Inflammatory macrophage treated with lipopolysaccharide for 1 hour (primary cell): Measurements from ENCODE around the gene TMCC2.

ENCODE experiments used
- DNase-seq, 2 donors: peaks; one replicate each; pipeline ENCODE4 v3.0.0-alpha.2; 2020 to 2022

The TMCC2 gene

DNA sequence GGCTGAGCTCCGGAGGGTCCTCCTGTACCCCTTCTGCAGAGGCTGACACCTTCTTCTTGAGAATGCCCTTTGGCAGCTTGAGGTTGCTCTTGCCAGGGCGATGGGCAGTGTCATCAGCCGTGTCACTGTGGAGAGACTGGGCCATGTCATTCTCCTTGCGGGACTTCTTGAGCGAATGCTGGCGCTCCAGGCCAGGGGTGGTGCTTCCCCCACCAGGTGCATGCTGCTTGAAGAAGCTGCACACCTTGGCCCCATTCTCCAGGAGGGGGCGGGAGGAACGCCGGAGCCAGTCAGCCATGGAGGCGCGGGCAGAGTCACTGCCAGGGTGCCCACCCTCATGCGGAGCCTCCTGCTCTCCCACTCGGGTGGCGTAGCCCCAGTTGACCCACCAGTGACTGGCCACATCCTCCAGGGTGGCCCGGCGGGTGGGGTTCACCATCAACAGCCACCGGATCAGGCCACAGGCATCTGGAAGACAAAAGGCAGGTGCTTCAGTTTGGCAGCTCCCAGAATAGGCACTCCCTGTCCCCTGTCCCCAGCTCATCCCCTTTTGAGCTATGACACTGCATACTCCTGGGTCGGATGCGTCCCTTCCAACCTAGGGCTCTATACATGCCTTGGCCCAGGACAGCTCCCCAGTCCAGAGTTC lies 76.4 kb downstream of the TMCC2 start:
- no peak for DNase-seq

DNA sequence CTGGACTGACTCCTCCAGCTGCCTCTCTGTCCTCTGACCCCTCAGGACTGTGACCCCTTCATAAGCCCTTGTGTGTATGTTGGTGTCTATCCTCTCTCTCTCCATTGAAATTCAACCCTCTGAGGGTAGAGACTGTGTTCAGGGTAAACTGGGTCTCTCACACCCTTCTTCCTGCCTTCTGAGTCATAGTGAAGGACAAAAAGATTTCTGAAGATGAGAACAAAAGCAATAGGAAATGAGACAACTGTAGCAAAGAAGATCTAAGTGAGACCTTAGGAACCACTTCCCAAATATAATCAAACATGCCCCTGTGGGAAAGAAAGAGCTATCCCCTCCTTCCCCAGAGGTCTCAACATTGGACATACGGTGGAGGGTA lies 76.9 kb downstream of the TMCC2 start:
- no peak for DNase-seq

DNA sequence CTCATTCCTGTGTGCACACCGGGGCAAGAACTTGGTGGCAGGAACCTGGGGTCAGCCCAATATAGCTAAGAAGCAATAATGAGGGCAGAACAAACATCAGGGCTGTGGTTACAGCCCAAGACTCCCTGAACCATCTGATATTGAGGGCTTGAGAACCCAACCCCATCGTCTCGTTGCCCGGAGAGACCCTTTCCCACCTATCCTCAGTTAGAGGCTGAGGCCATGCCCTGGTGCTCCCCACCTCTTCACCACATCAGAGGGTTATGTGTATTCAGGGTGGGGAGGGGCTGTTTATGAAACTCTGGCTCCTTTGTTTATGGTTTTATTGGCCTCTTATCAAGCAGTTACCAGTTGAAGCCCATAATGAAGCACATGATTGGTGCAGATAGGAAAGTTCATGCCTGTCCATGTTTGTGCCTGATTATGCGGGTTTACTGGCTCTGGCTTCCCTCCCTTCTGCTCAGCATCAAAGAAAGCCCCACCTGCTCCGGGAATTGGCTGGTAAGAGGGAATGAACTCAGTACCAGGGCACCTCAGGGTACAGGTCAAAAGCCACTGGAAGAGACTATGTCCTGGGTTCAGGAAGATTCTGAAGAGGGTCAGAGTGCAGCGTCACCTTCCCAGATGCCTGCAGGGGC lies 79.3 kb downstream of the TMCC2 start:
- DNase-seq = no peak

DNA sequence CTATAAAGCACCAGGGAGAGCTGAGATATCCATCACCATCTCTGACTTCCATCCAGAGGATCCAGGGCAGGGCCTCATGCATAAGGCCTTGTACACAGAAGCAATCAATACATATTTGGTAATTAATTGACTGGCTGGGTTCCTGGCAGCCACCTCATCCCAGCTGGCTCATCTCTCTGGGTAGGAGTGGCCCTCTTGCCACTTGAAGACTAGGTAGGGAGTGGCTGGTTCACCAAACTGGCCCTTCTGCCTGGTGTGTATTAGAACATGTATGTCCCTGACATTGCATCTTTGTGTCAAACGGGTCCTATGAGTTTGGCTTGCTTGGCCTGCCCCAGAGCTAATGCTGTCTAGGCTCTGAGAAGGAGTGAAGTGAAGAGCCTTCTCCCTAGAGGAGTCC lies 82.0 kb downstream of the TMCC2 start:
- no peak for DNase-seq

DNA sequence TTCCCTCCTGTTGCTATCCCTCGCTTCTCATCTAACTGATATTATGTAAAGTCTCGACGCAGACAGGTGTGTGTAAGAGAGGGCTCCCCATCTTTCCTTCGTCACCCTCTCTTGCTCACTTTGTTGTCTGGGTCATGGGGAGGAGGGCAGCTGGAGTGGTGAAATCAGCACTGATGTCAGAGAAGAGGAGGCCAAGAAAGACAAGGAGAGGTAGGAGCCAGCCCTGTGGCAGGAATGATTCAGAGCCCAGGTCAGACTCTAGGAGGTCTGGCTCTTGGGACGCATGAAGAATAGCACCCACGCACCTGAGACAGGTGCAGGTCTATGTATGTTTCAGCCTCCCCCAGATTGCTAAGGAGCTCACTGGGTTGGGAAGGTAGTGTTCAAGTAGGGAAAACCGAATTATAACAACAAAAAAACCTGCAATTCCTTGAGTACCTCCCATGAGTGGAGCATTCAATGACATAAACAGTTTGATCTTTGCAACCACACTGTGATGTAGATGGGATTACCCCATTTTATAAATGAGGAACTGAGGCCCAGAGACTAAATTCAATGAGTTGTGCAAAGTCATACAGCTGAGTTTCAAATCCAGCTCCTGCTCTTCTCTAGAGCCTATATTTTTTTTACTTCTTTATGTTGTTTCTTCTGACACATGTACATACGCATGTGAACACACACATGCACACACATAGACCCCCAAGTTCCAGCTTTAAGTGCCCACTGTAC lies 83.4 kb downstream of the TMCC2 start:
- peak; percentile 81 to 83 for DNase-seq

DNA sequence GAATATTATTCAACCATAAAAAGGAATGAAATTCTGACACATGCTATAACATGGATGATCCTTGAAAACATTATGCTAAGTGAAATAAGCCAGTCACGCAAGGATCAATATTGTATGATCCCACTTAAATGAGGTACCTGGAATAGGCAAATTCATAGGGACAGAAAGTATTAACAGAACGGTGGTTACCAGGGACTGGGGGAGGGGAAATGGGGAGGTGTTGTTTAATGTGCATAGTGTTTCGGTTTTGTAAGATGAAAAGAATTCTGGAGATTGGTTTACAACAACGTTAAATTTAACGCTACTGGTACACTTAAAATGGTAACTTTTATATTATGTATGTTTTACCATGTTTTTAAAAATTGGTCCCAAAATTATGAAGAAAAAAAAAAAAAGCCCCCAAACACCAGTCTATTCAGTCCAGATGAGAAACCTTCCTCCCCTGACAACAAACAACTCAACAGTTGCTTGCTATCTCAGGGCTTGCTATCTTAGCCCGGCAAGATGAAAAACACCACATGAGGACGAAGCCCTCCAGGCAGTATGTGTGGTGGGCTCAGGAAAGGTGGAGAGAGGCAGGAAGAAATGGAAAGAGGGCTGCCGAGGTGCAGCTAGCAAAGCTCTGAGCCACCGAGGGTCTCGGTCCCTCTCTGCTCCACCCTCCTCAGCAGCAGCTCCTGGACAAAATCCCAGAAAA lies 85.3 kb downstream of the TMCC2 start:
- no peak for DNase-seq

DNA sequence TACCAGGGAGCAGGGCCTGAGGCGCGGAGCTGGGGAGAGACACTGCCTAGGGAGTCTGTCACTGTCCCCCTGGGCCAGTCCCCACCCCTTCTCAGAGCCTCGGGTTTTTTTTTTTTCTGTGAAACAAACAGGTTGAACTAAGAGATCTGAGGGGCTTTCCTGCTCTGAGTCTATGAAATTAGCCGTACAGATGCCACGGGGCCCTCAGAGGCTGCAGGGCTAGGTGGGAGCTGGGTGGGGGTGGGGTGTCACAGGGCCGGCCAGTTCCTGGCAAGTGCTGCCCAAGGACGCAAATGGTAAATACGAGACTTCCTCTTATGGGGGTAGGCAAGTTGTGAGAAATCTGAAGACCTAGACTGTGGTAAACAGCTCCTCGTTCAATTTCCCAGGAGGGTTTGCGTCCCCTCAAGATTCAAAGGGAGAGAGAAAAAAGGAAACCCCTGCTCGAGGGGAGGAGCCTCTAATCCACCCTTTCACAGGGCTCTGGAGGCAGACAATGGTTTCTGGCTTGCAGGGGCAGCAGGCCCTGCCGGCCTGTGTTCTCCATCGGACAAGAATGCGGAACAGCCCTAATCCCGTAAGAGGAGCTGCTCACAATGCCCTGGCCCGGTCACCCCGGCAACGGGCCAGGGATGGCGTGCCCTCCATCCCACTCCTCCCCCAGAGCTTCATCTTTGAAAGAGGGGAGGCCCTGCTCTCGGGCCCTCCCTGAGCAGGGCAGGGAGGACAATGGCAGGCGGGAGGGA lies 86.0 kb downstream of the TMCC2 start:
- DNase-seq = peak; percentile 41 to 63

DNA sequence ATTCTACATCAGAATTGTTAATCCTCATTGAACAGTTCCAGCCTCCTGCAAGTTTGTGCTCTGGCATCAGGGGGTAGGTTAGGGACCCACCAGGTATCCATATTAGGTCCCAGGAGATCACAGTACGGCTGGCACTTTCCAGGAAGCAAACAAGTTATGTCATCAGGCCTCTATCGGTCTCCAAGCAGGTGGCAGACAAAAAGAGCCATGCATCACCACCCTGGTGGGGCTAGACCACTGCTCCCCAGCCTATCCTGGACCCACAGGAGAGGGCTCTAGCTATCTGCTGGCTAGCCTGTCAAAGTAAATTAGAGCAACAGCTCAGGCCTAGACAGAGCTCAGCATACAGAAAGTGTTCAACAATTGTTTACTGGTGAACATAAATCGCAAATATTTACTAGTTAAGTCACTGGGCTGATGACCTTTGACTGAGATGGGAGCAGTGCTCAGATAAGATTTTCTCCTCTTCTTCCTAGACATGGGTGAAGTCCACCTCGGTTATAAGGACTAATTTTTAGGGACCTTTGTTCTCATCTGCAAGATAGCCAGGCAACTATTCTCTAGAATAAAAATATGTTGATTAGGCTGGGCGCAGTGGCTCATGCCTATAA lies 87.4 kb downstream of the TMCC2 start:
- DNase-seq = no peak

DNA sequence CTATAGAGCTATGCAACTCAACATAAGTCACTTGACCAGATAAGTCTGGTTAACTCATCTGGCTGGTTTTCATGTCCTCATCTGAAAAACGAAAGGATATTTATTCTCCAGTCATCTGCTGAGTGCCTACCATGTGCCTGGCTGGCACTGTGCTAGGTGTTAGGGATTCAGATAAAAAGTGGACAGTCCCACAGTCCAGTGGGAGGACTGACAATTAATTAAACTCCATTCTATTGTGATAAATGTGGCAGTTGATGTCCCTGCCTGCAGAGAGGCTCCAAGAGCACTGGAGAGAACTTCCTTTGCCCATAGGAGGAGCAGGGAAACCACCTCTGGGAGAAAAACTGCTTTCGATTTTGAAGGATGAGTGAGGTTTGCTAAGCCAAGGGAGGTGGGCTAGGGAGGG lies 88.4 kb downstream of the TMCC2 start:
- DNase-seq = peak; percentile 26 to 35

DNA sequence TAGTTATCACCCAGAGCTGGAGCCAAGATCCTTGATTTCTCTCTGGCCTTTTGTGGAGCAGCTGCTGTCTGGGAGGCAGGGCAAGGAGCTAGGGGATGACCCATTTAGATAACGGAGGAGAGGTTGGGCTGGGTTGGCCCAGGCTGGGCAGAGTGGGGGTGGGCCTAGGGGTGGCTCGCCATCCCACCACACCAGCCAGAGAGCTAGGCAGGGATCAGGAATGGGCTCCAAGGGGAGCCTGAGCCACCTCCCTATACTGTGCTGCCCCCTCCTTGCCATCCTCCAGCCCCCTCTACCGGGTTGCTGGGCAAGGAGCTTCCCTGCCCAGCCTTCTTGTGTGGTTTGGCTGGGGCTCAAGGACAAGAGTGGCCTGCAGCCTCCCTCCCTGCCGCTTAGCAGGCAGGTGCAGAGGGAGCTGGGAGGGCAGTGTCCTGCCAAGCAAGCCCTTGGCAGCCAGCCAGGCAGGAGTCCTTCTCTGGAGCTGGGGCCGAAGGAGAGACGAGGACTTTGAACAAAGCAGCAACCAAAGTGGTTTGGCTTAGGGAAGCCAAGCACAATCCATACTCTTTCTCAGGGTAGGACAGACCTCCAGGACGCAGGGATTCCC lies 89.7 kb downstream of the TMCC2 start:
- no peak for DNase-seq

DNA sequence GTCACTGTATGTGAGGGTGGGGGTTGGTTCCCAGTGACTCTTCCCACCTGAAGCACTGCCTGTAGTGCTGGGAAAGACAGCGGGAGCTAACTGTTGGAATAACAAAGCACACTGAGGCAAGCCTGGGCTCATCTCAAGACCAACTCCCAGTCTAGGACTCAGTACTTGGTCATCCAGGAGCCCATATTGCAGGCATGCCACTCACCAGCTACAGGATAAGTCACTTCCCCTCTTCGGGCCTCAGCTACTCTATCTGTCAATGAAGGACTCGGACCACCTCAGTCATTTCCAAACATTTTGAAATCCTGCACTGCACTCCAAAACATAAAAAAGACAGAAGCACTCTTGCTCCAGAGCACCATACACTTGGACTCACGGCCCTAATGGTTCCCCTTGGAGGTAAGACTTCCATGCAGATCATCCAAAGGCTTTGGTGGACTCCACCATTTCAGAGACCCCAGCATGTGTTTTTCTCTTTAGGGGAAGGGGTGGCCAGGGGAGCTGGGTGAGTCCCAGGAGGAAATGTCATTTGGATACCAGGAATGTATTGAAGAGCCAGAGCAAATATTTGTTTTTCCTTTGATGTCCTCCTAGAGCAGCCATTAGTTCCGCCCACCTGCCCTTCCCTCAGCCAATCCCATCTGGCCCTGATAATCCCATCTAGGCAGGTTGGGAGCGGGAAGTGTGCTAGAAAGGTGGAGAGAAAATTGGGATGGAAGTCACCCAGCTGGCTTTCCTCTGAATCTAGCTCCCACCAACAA lies 90.7 kb downstream of the TMCC2 start:
- no peak for DNase-seq

DNA sequence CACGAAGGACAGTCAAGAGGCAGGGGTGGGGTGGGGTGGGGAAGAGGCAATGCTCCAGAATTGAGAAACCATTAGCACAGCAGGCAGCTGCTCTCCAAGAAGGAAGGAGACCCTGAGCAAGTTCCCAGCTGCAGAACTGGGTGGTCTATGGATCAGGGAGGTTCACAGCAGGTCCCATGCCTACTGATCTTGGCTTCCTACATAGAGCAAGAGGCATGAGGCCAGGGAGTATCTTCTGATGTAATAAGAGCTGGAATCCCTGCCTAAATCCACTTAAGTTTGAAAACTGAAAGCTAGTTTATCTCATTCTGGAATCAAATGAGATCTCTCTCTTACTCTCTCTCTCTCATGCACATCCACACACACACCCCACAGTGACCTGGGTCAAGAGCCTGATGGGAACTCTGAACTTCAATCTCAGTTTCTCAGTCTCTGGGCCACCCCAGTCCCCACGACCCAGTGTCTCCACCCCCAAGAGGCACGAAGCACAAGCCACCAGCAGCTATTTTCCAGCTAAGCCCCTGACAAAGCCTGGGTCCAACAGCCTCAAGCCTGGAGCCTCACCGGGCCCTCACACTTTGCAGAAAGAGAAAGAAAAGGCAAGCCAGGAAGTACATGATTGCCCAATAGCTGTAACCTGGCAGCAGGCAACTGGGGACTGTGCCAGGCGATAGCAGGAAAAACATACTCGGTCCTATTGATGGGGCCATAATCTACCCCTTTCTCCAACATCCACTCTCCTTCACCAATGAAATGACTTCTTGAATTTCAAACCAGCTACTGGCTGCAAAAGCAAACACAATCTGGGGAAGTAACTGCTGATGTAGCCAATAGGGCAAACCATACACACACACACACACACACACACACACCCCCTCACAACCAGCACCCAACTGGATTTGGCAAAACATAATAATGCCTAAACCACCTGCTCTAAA lies 91.6 kb downstream of the TMCC2 start:
- DNase-seq = peak; percentile 44 to 48

DNA sequence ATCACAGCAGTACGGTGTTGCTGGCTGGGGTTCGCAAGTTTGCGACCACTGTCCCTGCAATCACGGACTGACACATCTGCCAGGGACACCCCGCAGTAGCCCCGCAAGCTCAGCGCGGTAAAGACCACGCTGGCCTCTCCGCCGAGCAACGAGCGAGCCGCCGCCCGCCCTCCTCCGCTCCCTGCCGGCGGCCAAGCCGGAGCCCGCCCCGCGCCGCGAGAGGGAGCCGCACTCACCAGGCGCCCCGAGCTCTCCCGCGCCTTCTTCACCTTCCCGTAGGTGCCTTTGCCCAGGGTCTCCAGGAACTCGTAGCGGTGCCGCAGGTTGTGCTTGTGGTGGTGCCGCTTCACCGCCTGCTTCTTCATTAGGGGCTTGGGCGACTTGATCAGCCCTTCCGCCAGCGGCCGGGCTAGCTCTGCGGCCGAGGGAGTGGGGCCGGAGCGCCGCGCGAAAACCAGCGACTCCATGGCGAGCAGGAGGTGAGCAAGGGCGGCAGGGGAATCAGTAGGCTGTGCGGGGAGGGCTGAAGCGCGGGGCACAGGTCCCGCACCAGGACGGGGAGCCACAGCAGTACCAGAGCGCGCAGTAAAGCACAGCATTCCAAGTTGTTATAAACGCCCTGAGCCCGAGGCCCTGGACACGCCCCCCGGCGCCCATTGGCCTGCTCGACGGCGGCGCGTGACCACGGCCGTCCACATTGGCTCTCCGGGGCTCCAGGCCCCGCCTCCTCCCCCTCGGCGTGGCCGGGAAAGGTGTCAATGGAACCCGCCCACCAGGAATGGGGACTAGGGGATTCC lies 93.6 kb downstream of the TMCC2 start, which contains the start of gene NUAK2:
Gene NUAK2, minus strand, starts transcription at position 584 of the 797 bp plus-strand sequence. Its CDS starts 117 bp downstream, at position 467.
- DNase-seq = peak; percentile 84 to 86

DNA sequence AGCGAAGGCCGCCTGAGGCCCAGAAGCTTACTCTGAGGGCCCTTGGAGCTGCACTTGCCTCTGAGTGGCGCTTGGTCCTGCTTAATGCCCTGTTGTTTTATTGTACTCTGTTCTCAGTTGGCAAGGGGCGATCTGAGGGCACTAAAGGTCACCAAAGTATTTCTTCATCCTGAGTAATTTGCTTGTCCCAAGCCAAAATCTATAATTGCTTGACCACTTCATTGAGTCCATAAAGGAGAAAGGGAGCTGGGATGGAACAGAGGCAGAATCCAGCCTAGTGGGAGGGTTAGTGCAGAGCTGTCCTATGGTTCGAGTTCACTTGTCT lies 94.2 kb downstream of the TMCC2 start:
- no peak for DNase-seq
